ENCODE results near the gene RALGAPA2. TPM values are rescaled to one million over a fixed set of nuclear protein-coding genes. Genes with fewer than 3 reads are reported as not detected.

RALGAPA2 gene
- total and polyA plus RNA-seq, 8 donors = 34.5 to 79.8 (median 43.1) TPM

DNA sequence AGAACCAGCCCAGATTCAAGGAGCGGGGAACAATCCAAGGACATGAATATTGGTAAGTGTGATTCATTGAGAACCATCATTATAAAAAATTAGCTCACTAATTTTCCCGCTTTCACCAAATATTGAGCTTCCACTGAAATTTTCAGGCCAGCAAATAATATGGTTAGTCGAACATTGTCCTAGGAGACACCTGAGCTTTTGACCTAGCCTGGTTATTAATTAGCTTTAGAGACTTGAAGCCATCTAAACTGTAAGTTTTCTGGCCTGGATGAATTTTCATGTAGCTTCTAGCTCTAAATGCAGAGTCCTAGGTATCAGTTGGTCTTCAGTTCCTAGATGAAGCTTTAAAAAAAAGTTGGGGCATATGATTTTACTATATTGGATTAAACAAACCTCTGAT lies 17.1 kb upstream of the RALGAPA2 start:
- Histone ChIP-seq H3K4me3 (no peak overlapping the region), H3K4me1 (peaks cover 0 to 21% of the 10 kb centered on the region in 2 donors), H3K9me3 (no peaks in the 10 kb centered on the region), H3K27me3 (no peaks in the 10 kb centered on the region), H3K27ac (no peak overlapping the region), H3K36me3 (no peaks in the 10 kb centered on the region)
- TF ChIP-seq, protein P1, sequence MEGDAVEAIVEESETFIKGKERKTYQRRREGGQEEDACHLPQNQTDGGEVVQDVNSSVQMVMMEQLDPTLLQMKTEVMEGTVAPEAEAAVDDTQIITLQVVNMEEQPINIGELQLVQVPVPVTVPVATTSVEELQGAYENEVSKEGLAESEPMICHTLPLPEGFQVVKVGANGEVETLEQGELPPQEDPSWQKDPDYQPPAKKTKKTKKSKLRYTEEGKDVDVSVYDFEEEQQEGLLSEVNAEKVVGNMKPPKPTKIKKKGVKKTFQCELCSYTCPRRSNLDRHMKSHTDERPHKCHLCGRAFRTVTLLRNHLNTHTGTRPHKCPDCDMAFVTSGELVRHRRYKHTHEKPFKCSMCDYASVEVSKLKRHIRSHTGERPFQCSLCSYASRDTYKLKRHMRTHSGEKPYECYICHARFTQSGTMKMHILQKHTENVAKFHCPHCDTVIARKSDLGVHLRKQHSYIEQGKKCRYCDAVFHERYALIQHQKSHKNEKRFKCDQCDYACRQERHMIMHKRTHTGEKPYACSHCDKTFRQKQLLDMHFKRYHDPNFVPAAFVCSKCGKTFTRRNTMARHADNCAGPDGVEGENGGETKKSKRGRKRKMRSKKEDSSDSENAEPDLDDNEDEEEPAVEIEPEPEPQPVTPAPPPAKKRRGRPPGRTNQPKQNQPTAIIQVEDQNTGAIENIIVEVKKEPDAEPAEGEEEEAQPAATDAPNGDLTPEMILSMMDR (IDR thresholded peaks at IDR 0.05) = no peak
- DNase-seq = no peak
- ATAC-seq = no peak
- intact Hi-C loops (cut with DNase I) = no loop called here

DNA sequence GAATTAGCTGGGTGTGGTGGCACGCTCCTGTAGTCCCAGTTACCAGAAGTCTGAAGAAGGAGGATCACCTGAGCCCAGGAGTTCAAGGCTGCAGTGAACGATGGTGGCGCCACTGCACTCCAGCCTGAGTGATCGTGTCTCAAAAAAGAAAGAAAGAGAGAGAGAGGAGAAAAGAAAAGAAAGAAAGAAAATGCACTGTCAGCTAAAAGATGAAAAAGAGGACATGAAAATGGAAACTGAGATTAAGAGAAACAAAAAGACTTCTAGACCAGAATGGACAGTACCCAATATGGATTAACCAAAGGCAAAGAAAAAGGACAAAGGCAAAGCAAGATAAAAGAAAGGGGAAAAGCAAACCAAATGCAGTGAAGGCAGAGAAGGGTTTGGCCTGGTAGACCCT lies 9.0 kb upstream of the RALGAPA2 start:
- no peaks in the 10 kb centered on the region for H3K4me1 ChIP-seq
- TF ChIP-seq, protein P1 (IDR thresholded peaks at IDR 0.05) = no peak
- H3K9me3 ChIP-seq = no peaks in the 10 kb centered on the region
- ATAC-seq (no peak), DNase-seq (no peak)
- intact Hi-C loops (cut with DNase I) = no loop called here
- no peak overlapping the region for H3K27ac ChIP-seq
- no peaks in the 10 kb centered on the region for H3K36me3 ChIP-seq
- no peaks in the 10 kb centered on the region for H3K27me3 ChIP-seq
- no peak overlapping the region for H3K4me3 ChIP-seq

GRCh38 chr20:20720158-20720557 lies 7.7 kb upstream of the RALGAPA2 start:
- no peak overlapping the region for H3K27ac ChIP-seq
- TF ChIP-seq, protein P1 (IDR thresholded peaks at IDR 0.05) = no peak
- H3K4me1 ChIP-seq = no peaks in the 10 kb centered on the region
- ATAC-seq (no peak), DNase-seq (no peak)
- H3K9me3 ChIP-seq = no peaks in the 10 kb centered on the region
- no peaks in the 10 kb centered on the region for H3K27me3 ChIP-seq
- intact Hi-C loops (cut with DNase I) = no loop called here
- no peaks in the 10 kb centered on the region for H3K36me3 ChIP-seq
- H3K4me3 ChIP-seq = no peak overlapping the region

DNA sequence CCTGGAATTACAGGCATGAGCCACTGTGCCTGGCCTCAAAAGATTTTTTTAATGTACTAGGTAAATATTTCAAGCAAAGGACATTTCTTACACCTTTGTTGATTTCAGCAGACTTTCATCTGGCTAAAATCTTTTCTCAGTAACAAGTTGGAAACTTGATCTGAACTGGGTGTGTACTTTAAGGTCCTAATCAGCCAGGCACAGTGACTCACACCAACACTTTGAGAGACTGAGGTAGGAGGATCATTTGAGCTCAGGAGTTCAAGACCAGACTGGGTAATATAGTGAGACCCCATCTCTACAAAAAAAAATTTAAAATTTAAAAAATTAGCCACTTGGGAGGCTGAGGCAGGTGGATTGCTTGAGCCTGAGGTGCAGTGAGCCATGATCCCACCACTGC lies 7.0 kb upstream of the RALGAPA2 start:
- intact Hi-C loops (cut with DNase I) = no loop called here
- Histone ChIP-seq H3K9me3 (no peaks in the 10 kb centered on the region), H3K27ac (no peak overlapping the region), H3K4me3 (no peak overlapping the region), H3K36me3 (no peaks in the 10 kb centered on the region), H3K4me1 (no peaks in the 10 kb centered on the region), H3K27me3 (no peaks in the 10 kb centered on the region)
- DNase-seq (no peak), ATAC-seq (no peak)
- TF ChIP-seq, protein P1 (IDR thresholded peaks at IDR 0.05) = no peak

DNA sequence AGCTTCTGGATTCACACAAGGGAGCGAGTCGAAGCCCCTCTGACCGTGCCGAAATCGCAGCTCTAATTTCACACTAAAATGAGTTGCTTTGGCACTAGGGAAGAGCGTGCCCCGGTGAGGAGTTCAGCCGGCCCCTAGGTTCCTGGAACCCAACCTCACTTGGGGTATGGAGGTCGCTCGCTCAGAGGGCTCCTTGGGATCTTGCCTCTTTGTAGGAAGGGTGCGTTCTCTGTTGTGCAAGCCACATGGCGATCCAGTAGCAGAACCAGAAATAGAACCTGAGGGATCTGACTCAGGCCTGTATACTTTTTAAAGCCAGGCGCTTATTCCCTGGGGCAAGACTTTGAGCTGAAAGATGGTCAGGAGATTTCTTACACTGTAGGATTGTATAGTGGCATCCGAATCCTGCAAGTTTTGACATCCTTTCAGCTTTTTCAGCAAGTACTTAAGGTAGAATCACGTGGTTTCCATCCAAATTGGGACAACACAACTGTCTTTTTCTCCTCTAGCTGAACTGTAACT lies 861 bp upstream of the RALGAPA2 start:
- TF ChIP-seq, protein P1 (IDR thresholded peaks at IDR 0.05) = no peak
- peak overlapping the region; percentile 95 to 96 for H3K27ac ChIP-seq
- H3K9me3 ChIP-seq = no peaks in the 10 kb centered on the region
- no peak for DNase-seq
- intact Hi-C loops (cut with DNase I) = no loop called here
- H3K36me3 ChIP-seq = no peaks in the 10 kb centered on the region
- peak overlapping the region; percentile 71 to 84 for H3K4me3 ChIP-seq
- peaks cover 4 to 39% of the 10 kb centered on the region in 2 donors for H3K4me1 ChIP-seq
- ATAC-seq = no peak
- H3K27me3 ChIP-seq = no peaks in the 10 kb centered on the region
